Activated B cell treated with CpG ODN at 0.5 μM for 24 hours (primary cell): ENCODE measurements around the gene GPR39. TPM values are rescaled to one million over a fixed set of nuclear protein-coding genes. Genes with fewer than 3 reads are reported as not detected.

Experiments
- ATAC-seq: fragments of 200-7000 bp; cut with Tn5 transposase; one replicate; pipeline ENCODE4 v1.10.0; 2021; ENCODE audit warnings: low read depth, mild to moderate bottlenecking, moderate library complexity
- CTCF ChIA-PET: fragments of 350-600 bp; sonication (Branson Sonifier 250); formaldehyde crosslinking; loops from one replicate; lab custom pipeline; 2021; ENCODE audit warnings: antibody characterized with exemption; lab: Charles Lee
- POLR2A ChIA-PET: fragments of 350-600 bp; sonication (Branson Sonifier 250); formaldehyde crosslinking; loops from one replicate; lab custom pipeline; 2021; ENCODE audit warnings: antibody characterized with exemption; lab: Charles Lee
- DNase-seq: peaks from one replicate; pipeline ENCODE4 v3.0.0; 2022
- H3K27ac Mint-ChIP-seq: one replicate; pipeline ENCODE4 v1.8.0; 2020; ENCODE audit warnings: mixed read lengths
- H3K27me3 Mint-ChIP-seq: one replicate; pipeline ENCODE4 v1.8.0; 2021; ENCODE audit warnings: mixed read lengths
- H3K36me3 Mint-ChIP-seq: one replicate; pipeline ENCODE4 v1.8.0; 2021; ENCODE audit warnings: low read depth, mixed read lengths
- H3K4me1 Mint-ChIP-seq: one replicate; pipeline ENCODE4 v1.8.0; 2021; ENCODE audit warnings: mixed read lengths
- H3K4me3 Mint-ChIP-seq: one replicate; pipeline ENCODE4 v1.8.0; 2020; ENCODE audit warnings: mild to moderate bottlenecking, mixed read lengths
- H3K9me3 Mint-ChIP-seq: one replicate; pipeline ENCODE4 v1.8.0; 2020; ENCODE audit warnings: mixed read lengths
- CTCF ChIP-seq: fragments of 200-600 bp; IDR thresholded peaks from one replicate; pipeline ENCODE4 v1.8.0; 2022; ENCODE audit warnings: antibody characterized with exemption, mild to moderate bottlenecking
- intact Hi-C: fragments of 100-400 bp; cut with micrococcal nuclease; formaldehyde crosslinking; loops from one replicate; pipeline ENCODE4 v1.15.1; 2024
- total RNA-seq: library from RNA; stranded (reverse); gene quantifications from 2 replicates; pipeline ENCODE4 v1.2.3, GENCODE V29; 2022

Gene GPR39
- total RNA-seq, 1 donor from 2014 or later = not detected

- no peak overlapping the region for H3K4me3 Mint-ChIP-seq
- intact Hi-C loops = no loop called here
- no peaks in the 10 kb centered on the region for H3K4me1 Mint-ChIP-seq
- H3K27ac Mint-ChIP-seq = no peak overlapping the region
- ChIA-PET CTCF (no interaction called here), POLR2A (no interaction called here)
- DNase-seq = no peak
- no peak for TF ChIP-seq CTCF
- H3K9me3 Mint-ChIP-seq = peaks cover 7% of the 10 kb centered on the region
- no peaks in the 10 kb centered on the region for H3K36me3 Mint-ChIP-seq
- H3K27me3 Mint-ChIP-seq = no peaks in the 10 kb centered on the region
- ATAC-seq = no peak
Observed at GRCh38 chr2:132473174-132473883, 56.7 kb downstream of the GPR39 start.

GRCh38 chr2:132475615-132476014 lies 59.0 kb downstream of the GPR39 start:
- ATAC-seq (no peak), DNase-seq (no peak)
- TF ChIP-seq CTCF = no peak
- Mint-ChIP-seq H3K4me3 (no peak overlapping the region), H3K36me3 (no peaks in the 10 kb centered on the region), H3K9me3 (peaks cover 9% of the 10 kb centered on the region), H3K27me3 (no peaks in the 10 kb centered on the region), H3K27ac (no peak overlapping the region), H3K4me1 (no peaks in the 10 kb centered on the region)
- ChIA-PET POLR2A (no interaction called here), CTCF (no interaction called here)
- intact Hi-C loops = no loop called here

GRCh38 chr2:132477436-132477835 lies 60.8 kb downstream of the GPR39 start:
- CTCF ChIA-PET = no interaction called here
- Mint-ChIP-seq H3K27me3 (no peaks in the 10 kb centered on the region), H3K9me3 (peaks cover 6% of the 10 kb centered on the region), H3K4me1 (no peaks in the 10 kb centered on the region), H3K36me3 (no peaks in the 10 kb centered on the region), H3K27ac (no peak overlapping the region), H3K4me3 (no peak overlapping the region)
- no peak for TF ChIP-seq CTCF
- intact Hi-C loops = no loop called here
- ATAC-seq (no peak), DNase-seq (no peak)
- POLR2A ChIA-PET = no interaction called here

GRCh38 chr2:132477962-132478361 lies 61.4 kb downstream of the GPR39 start:
- H3K4me1 Mint-ChIP-seq = no peaks in the 10 kb centered on the region
- H3K4me3 Mint-ChIP-seq = no peak overlapping the region
- no peaks in the 10 kb centered on the region for H3K27me3 Mint-ChIP-seq
- ChIA-PET POLR2A (no interaction called here), CTCF (no interaction called here)
- no peak for DNase-seq
- intact Hi-C loops = no loop called here
- no peak for ATAC-seq
- H3K27ac Mint-ChIP-seq = no peak overlapping the region
- no peak for TF ChIP-seq CTCF
- no peaks in the 10 kb centered on the region for H3K36me3 Mint-ChIP-seq
- H3K9me3 Mint-ChIP-seq = peaks cover 6% of the 10 kb centered on the region

GRCh38 chr2:132478461-132479105 lies 62.0 kb downstream of the GPR39 start:
- CTCF ChIA-PET = no interaction called here

More at GRCh38 chr2:132478461-132479105, 62.0 kb downstream of the GPR39 start:
- intact Hi-C loops = no loop called here
- Mint-ChIP-seq H3K27ac (no peak overlapping the region), H3K4me3 (no peak overlapping the region), H3K36me3 (no peaks in the 10 kb centered on the region), H3K9me3 (peaks cover 6% of the 10 kb centered on the region), H3K4me1 (no peaks in the 10 kb centered on the region), H3K27me3 (no peaks in the 10 kb centered on the region)
- DNase-seq (no peak), ATAC-seq (no peak)
- POLR2A ChIA-PET = no interaction called here
- TF ChIP-seq CTCF = no peak
